ENCODE measurements around the gene CHTF8.

The CHTF8 gene

DNA sequence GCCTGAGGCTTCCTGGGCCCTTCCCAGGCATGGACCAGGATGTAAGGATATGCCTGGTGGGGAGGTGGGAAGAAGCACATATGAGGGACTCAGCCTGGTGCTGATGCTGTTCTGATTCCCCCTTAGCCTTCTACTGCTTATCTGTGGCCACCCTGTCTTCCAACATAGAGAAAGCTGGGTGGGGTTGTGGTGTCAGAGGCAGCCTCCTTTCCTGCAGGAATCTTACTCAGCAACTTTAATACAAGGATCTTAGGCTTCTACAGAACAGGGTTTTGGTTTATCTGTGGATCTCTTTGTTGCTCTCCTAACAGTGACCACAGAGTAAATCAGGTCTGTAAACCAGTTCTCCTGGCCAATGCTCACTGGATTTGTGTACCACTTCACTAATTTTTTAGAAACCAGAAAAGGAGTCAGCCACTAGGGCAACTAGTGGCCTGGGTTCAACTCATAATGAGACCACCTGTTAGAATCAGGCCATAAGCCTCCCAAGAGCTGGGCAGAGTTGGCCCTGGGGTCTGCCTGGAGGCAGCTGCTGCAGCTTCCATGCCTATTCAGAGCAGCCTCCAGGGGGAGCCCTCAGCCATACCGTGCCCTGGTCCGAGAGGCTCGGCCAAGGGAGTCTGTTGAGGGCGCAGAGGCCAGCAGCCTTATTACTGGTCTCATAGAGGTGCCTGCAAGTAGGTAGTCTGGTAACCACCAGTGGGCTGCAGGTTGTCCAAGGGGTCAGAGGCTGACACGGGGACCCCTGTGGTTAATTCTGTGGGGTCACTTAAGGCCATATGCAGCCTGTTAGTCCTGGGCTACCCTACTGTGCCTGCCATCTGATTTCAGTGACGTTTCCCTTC, 19.9 kb downstream of the CHTF8 start:
- DNase-seq: peak in 3 of 5 donors; percentile 20 to 40 (median 26)

DNA sequence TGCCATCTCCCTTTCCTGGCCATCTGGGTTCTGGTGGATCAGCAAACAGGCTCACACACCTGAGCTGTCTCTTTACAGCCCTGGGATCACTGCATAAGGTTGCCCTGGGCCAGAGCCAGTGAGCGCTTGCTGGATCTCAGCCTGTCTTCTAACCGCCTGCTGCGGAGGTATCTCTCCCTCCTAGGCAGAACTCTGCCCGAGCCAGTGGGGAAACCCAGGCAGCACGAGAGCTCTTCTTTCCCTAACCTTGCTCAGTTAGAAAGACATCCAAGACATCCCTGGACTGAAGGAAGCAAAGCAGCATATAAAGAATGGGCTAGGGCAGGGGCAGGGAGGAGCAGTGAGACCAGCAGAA, 20.5 kb downstream of the CHTF8 start:
- DNase-seq: no peak

DNA sequence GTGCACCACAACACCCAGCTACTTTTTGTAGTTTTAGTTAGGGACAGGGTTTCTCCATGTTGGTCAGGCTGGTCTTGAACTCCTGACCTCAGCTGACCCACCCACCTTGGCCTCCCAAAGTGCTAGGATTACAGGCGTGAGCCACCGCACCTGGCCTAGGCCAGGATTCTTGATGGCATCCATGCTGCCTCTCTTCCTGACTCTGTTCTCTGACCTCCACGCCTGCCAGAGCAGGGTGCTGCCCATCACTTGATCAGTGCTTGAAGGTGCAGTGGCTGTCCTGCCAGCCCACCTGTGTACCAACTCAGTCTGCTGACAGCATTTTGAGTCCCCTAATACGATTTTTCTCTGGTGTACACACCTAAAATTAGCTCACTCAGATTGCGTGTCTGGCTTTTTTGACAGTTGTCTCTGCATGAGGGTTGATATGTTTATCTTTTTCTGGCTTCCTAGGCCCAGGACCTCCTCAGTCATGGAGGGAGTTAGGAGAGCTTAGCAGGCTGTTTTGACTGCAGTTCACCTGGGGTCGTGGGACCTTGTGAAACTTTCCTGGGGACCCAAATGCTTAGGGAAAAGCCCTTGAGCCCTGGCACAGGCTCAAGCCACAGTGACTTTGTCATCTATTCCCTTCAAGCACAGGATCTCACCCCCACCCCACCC, 21.0 kb downstream of the CHTF8 start:
- no peak for DNase-seq

DNA sequence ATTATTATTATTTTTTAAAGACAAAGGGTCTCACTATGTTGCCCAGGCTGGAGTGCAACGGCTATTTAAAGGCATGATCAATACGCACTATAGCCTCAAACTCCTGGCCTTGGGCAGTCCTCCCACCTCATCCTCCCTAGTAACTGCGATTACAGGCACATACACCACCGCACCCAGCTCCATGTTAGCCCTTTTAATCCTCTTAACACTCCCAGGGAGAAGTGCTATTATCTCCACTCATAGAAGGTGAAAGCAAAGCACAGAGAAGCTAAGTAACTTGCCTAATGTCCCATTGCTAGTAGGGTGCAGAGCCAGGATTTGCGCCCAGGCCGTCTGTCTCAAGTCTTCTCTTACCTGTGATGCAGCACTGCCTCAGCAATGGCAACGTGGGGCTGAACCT, 22.0 kb downstream of the CHTF8 start:
- no peak for DNase-seq

DNA sequence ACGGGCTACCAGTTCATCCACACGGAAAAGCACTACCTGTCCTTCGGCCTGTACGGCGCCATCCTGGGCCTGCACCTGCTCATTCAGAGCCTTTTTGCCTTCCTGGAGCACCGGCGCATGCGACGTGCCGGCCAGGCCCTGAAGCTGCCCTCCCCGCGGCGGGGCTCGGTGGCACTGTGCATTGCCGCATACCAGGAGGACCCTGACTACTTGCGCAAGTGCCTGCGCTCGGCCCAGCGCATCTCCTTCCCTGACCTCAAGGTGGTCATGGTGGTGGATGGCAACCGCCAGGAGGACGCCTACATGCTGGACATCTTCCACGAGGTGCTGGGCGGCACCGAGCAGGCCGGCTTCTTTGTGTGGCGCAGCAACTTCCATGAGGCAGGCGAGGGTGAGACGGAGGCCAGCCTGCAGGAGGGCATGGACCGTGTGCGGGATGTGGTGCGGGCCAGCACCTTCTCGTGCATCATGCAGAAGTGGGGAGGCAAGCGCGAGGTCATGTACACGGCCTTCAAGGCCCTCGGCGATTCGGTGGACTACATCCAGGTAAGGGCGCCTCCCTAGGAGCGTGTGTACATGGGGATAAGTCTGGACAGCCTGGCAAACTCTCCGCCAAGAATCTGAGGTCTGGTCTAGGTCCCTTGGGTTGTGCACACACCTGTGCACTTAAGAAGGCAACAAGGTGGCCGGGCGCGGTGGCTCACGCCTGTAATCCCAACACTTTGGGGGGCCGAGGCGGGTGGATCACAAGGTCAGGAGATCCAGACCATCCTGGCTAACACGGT, 22.7 kb downstream of the CHTF8 start:
- no peak for DNase-seq

DNA sequence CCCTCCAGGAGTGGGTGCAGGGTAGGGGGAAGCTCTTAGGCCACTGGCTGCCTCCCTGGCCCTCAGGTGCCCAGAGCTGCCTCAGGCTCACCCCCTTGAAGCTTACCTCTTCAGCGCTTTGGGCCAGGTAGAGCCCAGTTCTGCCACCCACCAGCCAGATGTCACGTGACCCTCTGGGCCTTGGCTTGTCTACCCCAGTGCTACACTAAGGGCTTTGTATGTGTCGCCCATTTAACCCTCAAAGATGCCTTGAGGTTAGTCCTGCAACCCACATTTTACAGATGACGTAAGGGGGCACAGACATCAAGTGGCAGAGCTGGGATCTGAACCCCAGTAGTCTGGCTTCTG, 23.5 kb downstream of the CHTF8 start:
- DNase-seq: no peak

DNA sequence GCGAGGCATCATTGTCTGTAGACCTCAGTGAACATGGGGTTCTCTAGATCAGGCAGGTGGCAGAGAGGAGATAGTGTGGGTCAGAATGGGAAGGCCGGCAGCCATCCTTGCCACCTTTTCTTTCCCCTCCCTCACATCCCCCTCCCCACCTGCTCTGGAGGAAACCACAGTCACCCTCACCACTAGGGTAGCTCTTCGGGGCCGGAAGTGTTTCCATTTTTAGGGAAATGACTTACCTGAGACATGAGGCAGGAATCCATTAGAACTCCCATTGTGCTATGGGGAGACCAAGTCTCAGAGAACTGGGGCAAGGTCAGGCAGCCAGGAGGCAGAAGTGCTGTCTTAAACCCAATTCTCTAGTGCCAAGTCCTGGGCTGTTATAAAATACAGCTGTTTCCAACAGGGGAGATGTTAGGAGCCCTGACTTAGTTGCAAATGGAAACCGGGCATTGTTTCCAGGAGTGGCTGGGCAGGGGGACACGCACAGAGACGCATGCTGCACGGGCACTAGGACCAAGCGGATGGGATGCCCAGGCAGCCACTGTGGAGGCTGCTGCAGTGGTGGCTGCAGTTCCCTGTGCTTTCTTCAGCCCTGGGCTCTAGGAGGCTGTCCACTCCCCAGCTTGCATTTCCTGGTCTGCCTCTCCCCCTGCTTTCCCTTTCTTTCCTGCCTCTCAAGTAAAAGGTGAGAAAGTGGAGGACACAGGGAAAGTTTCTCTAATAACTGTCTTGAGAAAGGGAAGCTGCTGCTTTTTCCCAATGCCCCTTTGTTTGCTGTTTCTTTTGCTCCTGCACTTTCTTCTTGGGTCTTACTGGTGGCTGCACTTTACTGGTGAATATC, 24.1 kb downstream of the CHTF8 start:
- no peak for DNase-seq

DNA sequence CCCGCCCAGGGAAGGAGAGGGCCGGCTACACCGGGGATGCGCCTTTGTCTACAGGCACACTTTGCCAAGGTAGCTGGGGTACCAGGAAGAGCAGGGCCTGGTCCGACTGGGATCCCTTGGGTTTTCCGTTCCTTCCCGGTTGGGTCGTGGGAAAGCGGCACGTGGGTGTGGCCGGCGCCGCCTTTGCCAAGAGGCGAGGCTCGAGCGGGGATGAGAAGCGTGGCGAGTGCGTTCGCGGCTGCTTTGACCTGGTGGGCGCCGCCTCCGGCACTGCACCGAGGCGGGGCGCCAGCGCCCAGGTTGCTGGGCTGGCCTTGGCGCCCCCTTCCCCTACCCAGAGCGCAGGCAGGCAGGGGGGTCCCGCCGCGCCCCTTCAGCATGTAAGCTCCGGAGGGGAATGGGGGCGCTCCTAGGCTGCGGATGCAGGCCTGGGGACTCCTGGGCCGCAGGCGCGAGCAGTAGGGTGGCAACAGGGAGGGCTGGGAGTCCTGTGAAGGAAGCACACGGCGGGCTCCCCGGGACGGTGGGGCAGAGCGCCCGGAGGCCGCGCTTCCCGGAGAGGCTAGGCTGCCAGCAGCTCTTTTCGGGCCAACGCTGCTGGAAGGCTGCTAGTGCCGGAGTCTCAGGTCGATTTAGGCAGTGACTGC, 24.9 kb downstream of the CHTF8 start:
- DNase-seq: no peak

DNA sequence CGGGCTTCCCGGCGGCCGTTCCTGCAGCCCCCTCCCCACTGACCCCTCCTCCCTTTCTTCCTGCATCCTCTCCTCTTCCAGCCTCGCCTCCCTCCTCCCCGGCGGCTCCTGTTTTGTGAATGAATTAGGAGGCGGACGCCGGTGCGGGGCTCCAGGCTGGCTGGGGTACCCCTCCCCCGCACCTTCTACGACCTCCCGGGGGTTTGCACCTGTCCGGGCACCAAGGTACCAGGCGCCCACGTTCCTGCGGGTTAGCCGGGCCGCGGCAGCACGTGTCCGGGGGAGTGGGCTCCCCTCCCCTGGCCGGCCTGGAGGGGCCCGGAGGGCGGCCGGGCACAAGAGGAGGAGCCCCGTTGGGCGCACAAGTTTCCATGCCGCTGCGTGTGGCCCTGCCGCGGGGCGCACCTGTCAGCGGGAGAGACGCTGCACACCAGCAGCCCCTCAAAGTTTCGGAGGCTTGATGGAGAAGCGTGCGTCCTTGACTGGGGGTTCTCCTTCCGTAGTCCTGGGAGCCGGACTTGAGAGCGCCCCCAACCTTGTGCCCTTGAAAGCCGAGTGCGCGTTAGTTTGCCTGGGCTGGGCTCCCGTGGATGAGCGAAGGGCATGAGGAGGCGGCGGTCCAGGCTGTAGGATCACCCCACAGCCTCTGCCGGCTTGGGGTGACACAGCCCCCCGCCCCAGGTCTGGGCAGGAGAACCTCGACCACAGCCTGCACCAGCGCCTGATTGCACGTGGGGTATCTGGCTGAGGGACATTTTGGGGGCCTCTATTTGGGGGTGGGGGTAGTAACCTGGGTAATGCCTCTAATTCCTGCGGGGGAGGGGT, 25.7 kb downstream of the CHTF8 start:
- no peak for DNase-seq

DNA sequence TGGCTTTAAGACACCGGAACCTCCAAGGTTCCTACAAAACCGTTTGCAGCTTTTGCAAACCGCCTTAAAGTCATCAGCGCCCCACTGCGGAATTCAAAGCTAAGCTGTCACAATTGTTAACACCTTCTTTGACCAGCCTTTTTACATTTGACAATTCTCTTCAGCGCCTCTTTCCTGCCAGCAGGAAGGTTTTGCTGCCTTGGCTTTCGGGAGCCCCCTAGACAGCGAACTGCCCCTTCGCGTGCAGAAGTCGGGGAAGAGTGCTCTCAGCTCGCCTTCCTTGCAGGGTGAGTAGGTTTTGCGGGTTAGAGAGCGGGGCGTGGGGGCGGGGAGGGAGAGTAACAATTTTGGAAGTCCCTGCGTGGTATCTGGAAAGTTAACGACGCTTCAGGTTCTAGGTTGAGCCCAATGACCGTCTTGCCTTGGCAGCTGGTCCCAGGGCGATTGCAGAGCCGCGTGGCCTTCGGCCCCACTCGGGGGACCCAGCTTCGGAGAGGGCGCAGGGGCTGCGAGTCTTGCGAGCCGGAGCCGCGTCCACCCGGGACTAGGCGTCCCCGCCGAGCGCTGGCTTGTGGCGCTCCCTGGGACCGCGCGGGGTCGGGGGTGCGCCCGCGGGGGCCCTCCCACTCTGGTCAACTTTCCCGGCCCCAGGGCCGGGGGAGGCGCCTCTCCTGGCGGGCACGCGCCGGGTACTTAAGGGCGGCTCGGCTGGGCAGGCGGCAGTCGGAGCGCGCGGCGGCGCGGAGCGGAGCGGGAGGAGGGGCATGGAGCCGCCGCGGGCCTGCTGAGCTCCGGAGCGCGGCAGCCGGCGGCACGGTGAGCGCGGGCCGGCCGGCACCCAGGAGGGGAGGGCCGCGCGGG, 26.7 kb downstream of the CHTF8 start, which contains the start of gene HAS3:
Gene HAS3 (plus strand): TSS at position 153 of the 861 bp plus-strand sequence. CDS start 3,743 bp downstream, outside the sequence.
- DNase-seq: peak in 1 of 5 donors; percentile 33

DNA sequence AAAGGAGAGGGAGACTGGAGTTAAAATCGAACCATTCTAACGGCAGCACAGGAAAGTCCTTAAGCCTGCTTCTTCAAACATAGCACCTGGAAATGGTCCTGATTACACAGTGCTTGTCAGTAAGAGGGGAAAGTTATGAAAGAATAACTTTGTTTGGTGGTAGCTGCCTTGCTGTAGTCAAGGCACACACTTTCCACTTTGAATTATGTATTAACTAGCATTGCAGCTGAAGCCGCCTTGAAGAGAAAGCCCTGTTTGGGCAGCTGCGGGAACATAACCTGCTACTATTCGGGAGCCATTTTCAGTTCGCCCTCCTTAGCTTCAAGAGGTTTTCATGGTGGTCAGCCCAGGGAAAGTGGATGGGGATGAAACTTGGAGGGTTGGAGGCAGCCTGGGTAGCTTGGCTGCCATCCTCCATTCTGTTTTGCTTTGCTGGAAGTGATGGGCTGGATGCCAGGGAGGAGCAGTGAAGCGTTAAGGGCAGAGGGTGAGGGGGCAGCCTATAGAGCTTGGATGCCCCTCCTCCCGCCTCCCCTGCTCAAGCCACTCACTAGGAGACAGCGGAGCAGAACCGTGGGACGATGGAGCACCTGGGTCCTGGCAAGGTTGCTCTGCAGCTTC, 32.2 kb downstream of the CHTF8 start:
- no peak for DNase-seq

DNA sequence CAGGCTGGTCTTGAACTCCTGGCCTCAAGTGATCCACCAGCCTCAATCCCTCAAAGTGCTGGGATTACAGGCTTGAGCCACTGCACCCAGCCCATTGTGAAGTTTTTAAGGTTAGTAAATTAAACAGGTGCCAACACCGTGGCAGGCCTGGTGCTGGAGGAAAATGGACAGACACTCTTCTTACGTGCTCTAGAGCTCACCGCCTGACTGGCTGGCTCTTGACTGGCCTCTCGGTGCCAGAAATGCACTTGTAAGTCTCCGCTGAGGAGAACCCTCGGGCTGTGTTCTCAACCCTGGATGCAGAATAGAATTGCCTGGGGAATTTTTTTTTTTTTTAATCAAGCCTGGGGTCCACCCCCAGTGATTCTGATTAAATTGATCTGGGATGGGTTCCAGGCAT, 37.2 kb downstream of the CHTF8 start:
- no peak for DNase-seq

DNA sequence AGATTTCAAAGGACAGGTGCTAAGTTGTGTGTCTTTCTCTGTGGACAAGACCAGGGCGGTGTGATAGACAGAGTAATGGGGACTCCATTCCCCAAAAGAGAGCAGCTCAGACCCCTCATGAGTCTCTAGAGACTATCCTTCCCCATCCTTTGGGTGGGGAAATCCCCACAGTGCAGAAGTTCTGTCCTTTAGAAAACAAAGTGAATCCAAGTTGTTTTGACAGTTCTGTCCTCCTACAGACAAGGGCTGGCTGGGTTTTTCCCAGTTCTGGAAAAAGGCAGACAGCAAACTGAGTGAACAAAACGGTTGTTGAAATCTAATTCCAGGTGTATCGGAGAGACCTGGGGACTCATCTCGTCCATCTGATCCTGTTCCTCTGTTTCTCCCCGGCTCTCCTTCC, 37.9 kb downstream of the CHTF8 start:
- DNase-seq: no peak

DNA sequence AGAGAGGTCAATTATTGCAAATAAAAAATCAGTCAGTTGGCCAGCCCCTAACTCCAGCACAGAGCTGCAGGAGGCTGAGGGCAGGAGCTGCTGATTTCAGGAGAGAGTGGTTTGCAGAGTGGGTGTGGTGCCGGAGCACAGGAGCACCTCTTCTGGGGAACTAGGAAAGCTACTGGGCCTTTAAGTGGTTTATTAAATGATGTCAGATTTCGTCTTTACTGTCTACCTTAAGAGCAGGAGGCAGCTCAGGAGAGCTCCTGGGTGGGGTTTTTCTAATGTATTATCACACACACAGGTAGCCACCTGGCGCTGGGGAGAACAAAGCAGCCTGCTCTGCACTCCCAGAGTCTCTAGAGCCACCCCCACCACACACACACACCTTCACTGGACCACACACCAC, 38.4 kb downstream of the CHTF8 start:
- no peak for DNase-seq

DNA sequence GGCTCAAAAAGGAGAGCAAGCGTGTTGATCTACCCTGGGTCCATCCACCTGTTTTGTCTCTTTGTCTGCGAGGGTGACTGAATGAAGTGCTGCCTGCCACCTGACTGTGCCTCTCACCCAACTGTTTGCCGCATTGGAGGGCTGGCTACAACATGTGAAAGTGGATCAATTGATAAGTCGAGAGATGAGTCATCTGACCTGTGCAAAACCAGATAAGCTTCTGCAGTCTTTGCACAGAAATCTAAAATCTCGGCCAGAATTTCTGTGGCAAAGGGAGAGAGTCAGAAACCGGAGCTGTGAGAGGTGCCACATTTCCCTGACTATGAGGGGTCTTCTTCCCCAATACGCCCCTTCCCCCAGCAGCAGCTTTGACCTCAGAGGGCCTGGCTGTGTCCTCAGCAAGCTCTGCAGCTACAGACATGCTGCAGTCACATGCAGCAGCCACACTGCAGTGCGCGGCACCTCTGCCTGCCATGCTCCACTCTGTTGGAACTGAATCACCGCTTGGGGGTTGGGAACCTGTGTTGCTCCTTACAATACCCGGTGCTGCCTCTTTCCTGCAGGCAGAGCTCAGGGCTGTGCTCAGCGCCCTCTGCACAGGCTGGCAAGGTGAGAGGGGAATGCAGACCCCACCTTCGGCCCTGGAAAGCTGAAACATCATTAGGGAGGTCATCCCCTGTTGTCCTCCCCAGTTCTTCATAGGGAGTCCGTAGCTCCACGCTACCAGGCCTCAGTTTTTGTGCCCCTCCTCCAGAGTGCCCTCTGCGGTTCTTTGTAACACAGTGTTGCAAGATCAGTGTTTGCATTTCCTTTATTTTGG, 43.1 kb downstream of the CHTF8 start:
- DNase-seq: peak in 1 of 5 donors; percentile 60

DNA sequence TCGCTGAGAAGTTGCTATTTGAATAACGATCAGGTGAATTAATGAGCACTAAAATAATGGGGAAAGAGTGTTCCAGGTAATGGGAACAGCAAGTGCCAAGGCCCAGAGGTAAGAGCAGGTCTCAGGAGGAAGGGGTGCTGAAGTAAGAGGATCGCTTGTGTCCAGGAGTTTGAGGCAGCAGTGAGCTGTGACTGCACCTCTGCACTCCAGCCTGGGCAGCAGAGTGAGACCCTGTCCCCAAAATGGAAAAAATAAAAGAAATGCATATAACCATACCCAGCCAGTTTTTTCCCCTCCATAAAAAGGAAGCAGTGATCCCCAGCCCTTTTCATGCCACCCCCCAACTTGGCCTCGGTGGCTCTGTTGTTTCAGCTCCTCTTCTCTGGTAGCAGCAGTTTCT, 43.7 kb downstream of the CHTF8 start:
- no peak for DNase-seq

DNA sequence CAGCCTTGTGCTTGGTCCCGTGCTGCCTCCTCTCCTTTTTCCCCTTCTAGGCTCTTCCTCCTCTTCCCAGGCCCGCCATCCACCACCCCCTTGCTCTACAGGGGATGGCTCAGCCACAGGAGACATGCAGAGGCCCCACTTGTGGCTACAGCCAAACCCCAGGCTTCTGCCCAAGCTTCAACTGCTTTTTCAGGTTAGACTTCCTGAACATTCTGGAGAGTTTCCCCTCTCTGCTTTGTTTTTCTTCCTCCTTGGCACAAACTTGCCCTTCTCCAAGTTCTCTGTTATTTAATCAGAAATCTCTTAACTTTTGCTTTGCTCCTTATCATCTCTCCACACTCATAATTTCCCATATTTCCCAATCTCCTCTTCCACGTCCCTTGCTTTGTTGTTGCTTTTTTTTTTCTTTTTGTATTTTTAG, 45.2 kb downstream of the CHTF8 start:
- DNase-seq: no peak

DNA sequence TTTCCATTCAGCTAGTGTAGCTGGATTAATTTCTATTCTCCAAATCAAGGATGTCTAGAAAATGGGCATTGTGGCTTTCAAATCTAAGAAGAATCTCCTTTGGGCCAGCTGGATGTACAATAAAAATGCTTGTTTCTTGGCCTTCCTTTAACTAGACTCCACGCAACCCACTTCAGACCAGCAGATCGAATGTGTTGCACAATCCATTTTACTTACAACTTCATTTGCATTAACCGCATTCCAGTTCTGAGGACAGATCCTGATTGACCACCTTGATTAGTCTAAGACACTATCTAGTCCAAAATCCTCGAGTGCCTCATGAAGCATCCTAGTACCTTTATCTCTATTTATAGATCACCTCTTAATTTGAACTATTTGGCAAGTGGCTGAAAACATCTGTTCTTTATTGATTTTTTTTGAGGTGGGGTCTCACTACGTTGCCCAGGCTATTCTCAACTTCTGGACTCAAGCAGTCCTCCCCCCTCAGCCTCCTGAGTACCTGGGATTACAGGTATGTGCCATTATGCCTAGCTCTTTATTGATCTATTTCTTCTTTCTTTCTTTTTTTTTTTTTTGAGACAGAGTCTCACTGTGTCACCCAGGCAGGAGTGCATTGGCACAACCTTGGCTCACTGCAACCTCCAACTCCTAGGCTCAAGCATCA, 47.2 kb downstream of the CHTF8 start:
- no peak for DNase-seq
